ENCODE data around the gene SEPTIN5. TPM values are rescaled to one million over a fixed set of nuclear protein-coding genes. Genes with fewer than 3 reads are reported as not detected.

SEPTIN5 gene
- total and polyA plus RNA-seq, 2 experiments from 2014 or later = 4.3 to 17.2 TPM

- Histone ChIP-seq H4K20me1 (replicated peaks; ENCODE audit: insufficient read depth) (no peaks in the 10 kb centered on the region), H3K4me3 (no peak overlapping the region), H3K4me1 (ENCODE audit: insufficient read depth) (peaks cover 9% of the 10 kb centered on the region), H3F3A (replicated peaks; ENCODE audit: low read depth) (0 out of 2 replicates have a peak, but pooled peaks cover under 1% of the 10 kb centered on the region), H3K79me2 (replicated peaks; ENCODE audit: insufficient read depth) (no peaks in the 10 kb centered on the region), H3K4me2 (no peak overlapping the region), H3K36me3 (ENCODE audit: insufficient read depth) (no peaks in the 10 kb centered on the region), H2AFZ (no peak overlapping the region), H3K27me3 (ENCODE audit: insufficient read depth) (peaks cover 28% of the 10 kb centered on the region), H3K9me2 (ENCODE audit: insufficient read depth) (no peaks in the 10 kb centered on the region), H3K27ac (ENCODE audit: low read depth) (no peak overlapping the region)
- Mint-ChIP-seq H3K4me1 (peaks cover 15% of the 10 kb centered on the region), H3K27ac (no peak overlapping the region), H3K27me3 (ENCODE audit: insufficient read depth, low read depth, poor library complexity) (peaks cover 43% of the 10 kb centered on the region), H3K9me3 (no peaks in the 10 kb centered on the region), H3K4me3 (no peak overlapping the region), H3K36me3 (ENCODE audit: low read depth) (no peaks in the 10 kb centered on the region)
- TF ChIP-seq ZNF114 (CRISPR knock-in tag; IDR thresholded peaks at IDR 0.05) (no peak), ZNF462 (CRISPR knock-in tag; IDR thresholded peaks at IDR 0.05) (no peak), ETS1 (IDR thresholded peaks at IDR 0.05) (no peak), STAT1 (IDR thresholded peaks at IDR 0.05; ENCODE audit: unreplicated experiment) (no peak), CREB1 (CRISPR knock-in tag; IDR thresholded peaks at IDR 0.05; ENCODE audit: low read depth) (no peak), NANOG (IDR thresholded peaks at IDR 0.05; ENCODE audit: borderline replicate concordance) (no peak), EZH2 (IDR thresholded peaks at IDR 0.05; ENCODE audit: low read depth, unreplicated experiment) (no peak), REST (IDR thresholded peaks at IDR 0.05; ENCODE audit: unreplicated experiment) (no peak), CTCF (conservative IDR thresholded peaks at IDR 0.05; ENCODE audit: low read depth in 2 of 2) (no peak), ZNF331 (CRISPR knock-in tag; IDR thresholded peaks at IDR 0.05; ENCODE audit: low read depth) (no peak), EZH2phosphoT487 (IDR thresholded peaks at IDR 0.05; ENCODE audit: unreplicated experiment) (no peak), JUNB (IDR thresholded peaks at IDR 0.05; ENCODE audit: unreplicated experiment) (no peak), POLR2AphosphoS5 (IDR thresholded peaks at IDR 0.05; ENCODE audit: low read depth) (no peak)
- ATAC-seq (no peak), DNase-seq (ENCODE audit: low spot score) (no peak)
Measured at GRCh38 chr22:19710769-19711106, 3.6 kb upstream of the SEPTIN5 start.
